Skin epidermis (tissue), 12 donors: ENCODE results near the gene AMOTL2.

Source experiments
- H3K27ac ChIP-seq, 21 experiments: fragments of 200-600 bp; sonication (generic) in 11 of 21; one replicate each; pipeline ENCODE4 v1.5.0; 2020; ENCODE audit warnings: mild to moderate bottlenecking in 3 of 21, inconsistent platforms in 2 of 21, moderate library complexity in 2 of 21
- H3K4me3 ChIP-seq, 7 experiments: fragments of 200-600 bp; sonication (generic) in 2 of 7; one replicate each; pipeline ENCODE4 v1.5.0; 2020; ENCODE audit warnings: inconsistent platforms in 2 of 7, mild to moderate bottlenecking in 2 of 7, moderate library complexity in 1 of 7

AMOTL2 gene

DNA sequence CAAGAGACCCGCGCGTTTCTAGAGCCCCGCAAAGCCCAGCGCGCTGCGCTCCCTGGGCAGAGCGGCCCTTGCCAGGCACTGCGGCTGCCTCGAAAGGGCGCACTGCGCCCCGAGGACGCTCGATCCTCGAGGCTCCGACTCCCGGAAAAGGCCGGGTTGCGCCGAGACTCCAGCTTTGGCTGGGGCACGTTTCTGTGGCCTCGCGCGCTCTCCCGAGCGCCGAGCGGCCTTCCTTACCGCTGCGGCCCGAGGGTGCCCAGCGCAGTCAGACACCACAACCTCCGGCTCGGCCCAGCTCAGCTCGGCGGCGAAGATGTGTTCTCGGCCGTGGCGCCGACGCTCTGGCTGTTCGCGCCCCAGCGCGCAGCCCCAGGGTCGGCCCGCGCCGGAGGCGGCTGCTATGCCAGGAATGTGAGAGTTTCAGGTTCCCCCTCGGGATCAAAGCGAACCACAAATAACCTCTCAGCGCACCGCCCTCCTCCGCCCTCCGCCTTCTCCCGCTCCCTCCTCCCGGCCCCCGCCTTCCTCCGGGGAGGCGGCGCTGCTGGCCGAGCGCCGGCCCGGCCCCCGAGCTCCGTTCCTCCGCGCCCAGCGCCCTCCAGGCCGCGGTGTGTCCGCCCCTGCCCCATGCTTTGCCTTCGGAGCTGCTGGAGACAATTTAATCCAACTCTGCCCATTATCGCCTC, at the start of gene AMOTL2:
AMOTL2 (minus strand) TSS at position 343 of the 686 bp plus-strand sequence. CDS start 3,014 bp downstream, outside the sequence.
- Histone ChIP-seq H3K4me3 (peak within 1 kb of the TSS; percentile 53 to 78 (median 66)), H3K27ac (peak within 1 kb of the TSS; percentile 80 to 99 (median 94))

DNA sequence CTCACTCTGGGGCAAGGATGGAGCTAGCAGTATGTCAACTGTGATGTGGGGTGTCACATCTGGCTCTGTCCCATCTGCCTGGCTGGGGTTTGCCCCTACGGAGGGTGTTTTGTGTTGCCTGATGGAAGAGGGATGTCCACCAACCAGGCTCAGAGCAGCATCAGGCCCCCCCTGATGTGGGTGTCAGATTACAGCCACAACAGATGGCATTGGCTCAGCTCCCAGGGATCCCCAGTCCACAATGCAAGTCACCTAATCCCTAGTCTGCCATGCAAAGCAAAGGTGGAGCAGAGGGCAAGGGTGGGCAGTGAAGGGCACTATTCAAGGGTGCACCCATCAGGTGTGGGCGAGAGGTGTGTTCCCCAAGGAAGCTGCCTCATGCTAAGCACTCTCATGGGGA, 48.9 kb upstream of the AMOTL2 start:
- no peak overlapping the region for H3K4me3 ChIP-seq

GRCh38 chr3:134419960-134420321, 45.7 kb upstream of the AMOTL2 start:
- Histone ChIP-seq H3K4me3 (no peak overlapping the region), H3K27ac (no peak overlapping the region)

More for the DNA sequence above, 48.9 kb upstream of the AMOTL2 start:
- H3K27ac ChIP-seq: no peak overlapping the region

DNA sequence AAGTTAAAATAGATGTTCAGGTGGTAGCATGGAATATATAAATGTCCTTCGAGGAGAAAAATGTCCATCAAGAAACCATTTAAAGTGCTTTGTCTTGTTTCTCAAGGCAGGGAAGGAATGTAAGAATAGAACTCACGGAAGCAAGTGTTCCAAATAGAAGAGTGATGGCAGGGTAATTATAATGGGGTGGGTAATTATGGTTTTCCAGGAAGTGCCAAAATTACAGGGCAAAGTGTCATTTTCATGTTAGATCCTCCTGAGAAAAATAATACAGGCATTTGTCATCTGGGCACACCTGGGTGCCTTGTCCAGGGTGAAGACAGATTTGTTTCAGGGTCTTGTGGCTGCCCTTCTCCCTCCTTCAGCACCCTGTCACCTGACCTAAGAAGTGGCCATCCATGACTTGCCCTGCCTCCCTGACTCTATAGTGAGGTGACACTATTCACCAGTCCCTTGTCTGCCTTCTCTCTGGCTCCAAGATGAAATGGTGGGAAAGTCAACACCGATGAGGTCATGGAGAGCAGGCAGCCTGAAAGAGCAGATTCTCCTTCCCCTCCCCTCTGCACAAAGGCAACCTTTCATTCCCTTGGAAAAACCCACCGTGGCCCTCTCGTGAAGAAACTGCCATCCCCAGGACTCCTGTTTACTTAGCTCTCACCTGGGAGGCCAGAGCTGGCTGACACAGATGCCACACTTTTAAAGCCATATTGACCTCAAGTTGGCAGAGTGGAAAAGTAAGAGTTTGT, 45.1 kb upstream of the AMOTL2 start:
- Histone ChIP-seq H3K4me3 (no peak overlapping the region), H3K27ac (no peak overlapping the region)

- H3K4me3 ChIP-seq: no peak overlapping the region
- no peak overlapping the region for H3K27ac ChIP-seq
These were observed 34.8 kb upstream of the AMOTL2 start for GRCh38 chr3:134409041-134409440.

DNA sequence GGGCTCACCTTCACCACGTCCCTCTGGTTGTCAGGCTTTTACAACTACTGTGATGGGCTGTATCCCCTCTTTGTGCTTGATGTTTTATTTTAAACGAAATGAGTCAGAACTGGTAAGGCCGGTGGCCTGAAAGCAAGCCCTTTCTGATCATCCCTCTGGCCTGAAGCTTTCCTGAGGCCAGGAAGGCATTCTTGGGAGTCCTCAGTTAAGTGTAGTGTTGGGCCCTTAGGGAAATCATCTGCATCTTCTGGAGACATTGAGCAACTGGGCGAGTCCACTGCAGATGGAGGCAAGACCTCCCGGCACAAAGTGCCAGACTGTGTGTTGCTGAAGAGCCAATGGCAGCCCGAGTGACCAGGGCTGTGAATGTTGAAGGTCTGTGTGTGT, 33.0 kb upstream of the AMOTL2 start:
- peak overlapping the region in 6 of 21 experiments; percentile 25 to 65 (median 44) for H3K27ac ChIP-seq
- H3K4me3 ChIP-seq: peak overlapping the region in 1 of 7 experiments; percentile 41

DNA sequence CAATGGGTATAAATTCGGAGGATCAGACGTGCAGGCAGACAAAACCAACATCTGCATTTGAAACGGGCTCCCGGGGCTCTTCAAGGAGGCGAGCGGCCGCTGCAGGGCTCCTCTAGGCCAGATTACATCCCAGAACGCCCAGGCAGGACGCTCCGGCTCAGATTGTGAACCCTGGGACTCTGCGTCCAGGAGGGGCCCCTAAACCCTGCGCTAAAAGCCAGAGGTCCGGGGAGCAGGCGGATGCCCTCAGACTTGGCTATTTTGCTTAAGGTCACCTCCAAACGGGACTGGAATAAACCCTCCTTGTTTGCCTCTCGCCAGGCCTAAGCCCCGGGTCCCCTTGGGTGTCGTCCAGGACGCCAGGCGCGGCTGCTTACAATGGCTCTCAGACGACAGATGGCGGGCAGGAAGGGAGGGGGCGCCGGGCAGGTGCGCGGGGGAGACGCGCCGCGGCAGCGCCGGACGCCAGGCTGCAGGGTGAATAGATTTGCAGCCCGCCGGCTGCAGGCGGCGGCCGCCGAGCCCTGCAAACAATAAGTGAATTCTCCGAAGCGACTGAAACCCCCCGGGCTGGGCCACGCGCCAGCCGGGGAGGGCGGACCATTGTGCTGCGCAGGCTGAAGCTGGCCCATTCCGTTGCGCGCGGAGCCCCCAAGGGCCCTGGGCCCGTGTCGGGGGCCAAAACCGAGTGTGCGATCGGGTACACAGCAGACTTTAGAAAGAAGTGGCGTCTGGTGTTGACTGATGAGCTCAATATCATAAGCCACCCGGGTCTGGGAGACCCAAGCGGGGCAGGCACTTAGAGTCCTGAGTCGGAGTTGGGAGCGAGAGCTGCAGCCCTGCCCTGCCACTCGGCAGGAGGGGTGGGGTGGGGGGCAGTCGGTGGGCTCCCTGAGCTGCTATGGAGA, 32.3 kb upstream of the AMOTL2 start:
- Histone ChIP-seq H3K4me3 (peak overlapping the region; percentile 7 to 41 (median 25)), H3K27ac (peak overlapping the region in 8 of 21 experiments; percentile 15 to 65 (median 44))

GRCh38 chr3:134404366-134404885, 30.2 kb upstream of the AMOTL2 start:
- H3K27ac ChIP-seq: no peak overlapping the region
- H3K4me3 ChIP-seq: no peak overlapping the region

DNA sequence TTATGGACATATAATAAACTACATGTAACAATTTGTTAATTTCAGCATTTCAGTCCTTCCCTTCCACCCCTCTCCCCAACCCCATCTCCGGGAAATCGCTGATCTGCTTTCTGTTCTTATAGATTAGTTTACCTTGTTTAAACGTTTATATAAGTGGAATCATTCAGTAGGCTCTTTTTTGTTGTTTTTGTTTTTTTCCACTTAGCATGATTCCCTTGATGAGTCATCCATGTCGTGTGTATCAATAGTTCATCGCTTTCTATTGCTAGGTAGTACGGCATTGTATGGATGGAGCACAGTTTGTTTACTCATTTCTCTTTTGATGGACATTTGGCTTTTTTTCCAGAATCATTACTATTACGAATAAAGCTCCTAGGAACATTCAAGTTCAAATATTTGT, 23.5 kb upstream of the AMOTL2 start:
- H3K4me3 ChIP-seq: no peak overlapping the region
- H3K27ac ChIP-seq: no peak overlapping the region

DNA sequence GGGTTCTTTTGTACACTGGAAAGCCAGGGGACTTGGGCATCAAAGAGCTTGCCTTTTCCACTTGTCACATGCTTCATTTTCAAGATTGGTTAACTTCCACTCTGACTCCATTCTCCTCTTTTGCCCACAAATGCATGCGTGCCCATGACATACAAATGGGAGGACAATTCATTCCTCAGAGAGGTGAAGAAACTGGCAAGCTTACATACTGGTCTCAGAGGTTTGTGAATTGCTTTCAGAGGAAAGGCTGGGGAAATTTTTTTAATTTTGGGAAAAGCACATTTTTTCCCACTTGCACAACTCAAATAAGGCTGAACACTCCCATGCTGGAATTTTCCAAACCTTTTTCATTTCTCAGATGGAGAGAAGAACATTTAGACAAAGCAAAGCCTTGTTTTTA, 20.9 kb upstream of the AMOTL2 start:
- no peak overlapping the region for H3K4me3 ChIP-seq
- peak overlapping the region in 7 of 21 experiments; percentile 8 to 69 (median 45) for H3K27ac ChIP-seq

DNA sequence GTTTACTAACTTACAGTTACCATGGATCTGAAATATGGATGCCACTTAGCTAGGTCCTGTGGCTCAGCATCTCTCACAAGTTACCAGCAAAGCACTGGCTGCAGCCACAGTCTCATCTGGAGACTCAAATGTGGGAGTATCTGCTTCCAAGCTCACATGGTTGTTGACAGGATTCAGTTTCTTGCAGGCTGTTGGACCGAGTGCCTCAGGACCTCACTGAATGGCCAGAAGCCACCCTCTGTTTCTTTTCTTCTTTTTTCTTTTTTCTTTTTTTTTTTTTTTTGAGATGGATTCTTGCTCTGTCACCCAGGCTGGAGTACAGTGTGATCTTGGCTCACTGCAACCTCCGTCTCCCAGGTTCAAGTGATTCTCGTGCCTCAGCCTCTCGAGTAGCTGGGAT, 20.1 kb upstream of the AMOTL2 start:
- Histone ChIP-seq H3K4me3 (no peak overlapping the region), H3K27ac (peak overlapping the region in 3 of 21 experiments; percentile 8 to 69 (median 56))

DNA sequence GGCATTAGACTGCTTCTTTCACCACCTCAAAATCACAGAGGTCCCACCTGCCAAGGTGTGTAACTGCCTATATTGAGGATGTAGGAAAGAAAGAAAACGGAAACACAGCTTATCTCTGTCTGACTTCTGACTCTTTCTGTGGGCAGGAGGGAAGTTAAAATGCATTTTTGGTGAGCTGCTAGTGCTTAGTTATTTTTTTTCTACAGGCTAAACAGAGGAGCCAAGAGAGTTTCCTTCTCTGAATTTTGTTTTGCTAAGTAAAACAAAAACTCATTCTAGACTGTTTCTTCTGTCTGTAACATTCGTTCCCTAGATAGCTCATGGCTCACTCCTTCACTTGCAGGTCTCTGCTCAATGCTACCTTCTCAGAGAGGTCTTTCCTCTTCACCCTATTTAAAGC, 18.8 kb upstream of the AMOTL2 start:
- peak overlapping the region in 8 of 21 experiments; percentile 0 to 79 (median 50) for H3K27ac ChIP-seq
- no peak overlapping the region for H3K4me3 ChIP-seq

GRCh38 chr3:134392336-134392983, 18.2 kb upstream of the AMOTL2 start:
- Histone ChIP-seq H3K27ac (peak overlapping the region in 8 of 21 experiments; percentile 0 to 79 (median 50)), H3K4me3 (no peak overlapping the region)

DNA sequence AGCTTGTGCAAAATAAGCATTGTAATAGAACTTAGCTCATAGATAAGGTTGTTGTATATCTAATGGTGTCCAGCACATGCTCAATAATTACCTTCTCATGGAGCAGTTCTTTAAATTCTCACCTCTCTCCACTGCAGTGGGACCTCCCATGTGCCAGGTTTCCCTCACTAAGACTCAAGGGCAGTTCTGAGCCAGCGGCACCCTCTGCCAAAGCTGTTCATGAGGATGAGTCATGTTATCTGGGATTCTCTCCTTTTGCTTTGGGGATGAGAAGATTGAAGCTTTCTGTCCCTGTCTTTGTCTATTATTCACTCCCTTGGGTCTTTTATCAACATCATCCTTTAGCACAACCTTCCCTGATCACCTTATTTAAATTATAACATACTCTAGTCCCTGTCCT, 15.6 kb upstream of the AMOTL2 start:
- Histone ChIP-seq H3K4me3 (no peak overlapping the region), H3K27ac (no peak overlapping the region)

DNA sequence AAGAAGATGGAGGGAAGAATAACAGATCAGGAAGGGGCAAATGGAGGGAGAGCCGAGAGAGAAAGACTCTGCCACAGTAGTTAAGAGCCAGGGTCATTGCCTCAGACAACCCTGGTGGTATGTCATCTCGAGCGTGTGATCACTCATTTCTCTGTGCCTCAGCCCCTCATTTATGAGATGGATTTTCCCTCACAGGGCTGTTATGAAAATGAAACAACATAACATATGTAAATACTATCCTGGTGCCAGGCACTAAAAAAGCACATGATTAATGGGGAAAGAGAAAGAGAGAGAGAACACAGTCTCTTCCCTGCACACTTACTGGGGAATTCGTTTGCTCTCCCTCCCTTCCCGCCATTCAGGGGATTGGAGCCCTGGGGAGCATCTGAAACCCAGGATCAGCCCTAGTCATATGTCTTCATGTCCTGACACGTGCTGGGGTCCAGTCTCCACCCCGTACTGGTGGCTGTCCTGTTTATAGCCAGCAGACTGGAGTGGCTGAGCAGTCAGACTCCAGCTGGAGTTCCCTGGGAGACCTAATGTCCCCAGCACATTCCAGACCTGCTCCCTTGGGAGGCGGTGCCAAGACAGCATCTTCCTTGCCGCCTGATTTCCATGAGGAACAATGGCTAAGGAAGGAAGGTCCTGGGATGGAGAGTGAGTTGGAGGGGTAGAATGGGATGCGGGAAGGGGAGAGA, 14.7 kb upstream of the AMOTL2 start:
- peak overlapping the region in 6 of 21 experiments; percentile 6 to 65 (median 46) for H3K27ac ChIP-seq
- no peak overlapping the region for H3K4me3 ChIP-seq

GRCh38 chr3:134388292-134388691, 14.0 kb upstream of the AMOTL2 start:
- H3K27ac ChIP-seq: peak overlapping the region in 4 of 21 experiments; percentile 37 to 65 (median 44)
- H3K4me3 ChIP-seq: no peak overlapping the region

GRCh38 chr3:134387293-134387692, 13.0 kb upstream of the AMOTL2 start:
- no peak overlapping the region for H3K27ac ChIP-seq
- H3K4me3 ChIP-seq: no peak overlapping the region

- no peak overlapping the region for H3K27ac ChIP-seq
- no peak overlapping the region for H3K4me3 ChIP-seq
These were observed 10.7 kb upstream of the AMOTL2 start for GRCh38 chr3:134384963-134385362.
